Activated CD4-positive, alpha-beta T cell treated with anti-CD3 and anti-CD28 coated beads for 36 hours (primary cell): Measurements from ENCODE around the gene APBA3. TPM values are rescaled to one million over a fixed set of nuclear protein-coding genes. Genes with fewer than 3 reads are reported as not detected.

ENCODE experiments used
- ATAC-seq: fragments of 200-7000 bp; cut with Tn5 transposase; one replicate; pipeline ENCODE4 v1.10.0; 2021; ENCODE audit warnings: mild to moderate bottlenecking, moderate library complexity
- CTCF ChIA-PET: fragments of 350-600 bp; sonication (Branson Sonifier 250); formaldehyde crosslinking; loops from one replicate; lab custom pipeline; 2021; ENCODE audit warnings: antibody characterized with exemption; lab: Charles Lee
- POLR2A ChIA-PET: fragments of 350-600 bp; sonication (Branson Sonifier 250); formaldehyde crosslinking; loops from one replicate; lab custom pipeline; 2021; ENCODE audit warnings: antibody characterized with exemption, inconsistent platforms; lab: Charles Lee
- DNase-seq: peaks from one replicate; pipeline ENCODE4 v3.0.0-alpha.2; 2020
- H3K27ac Mint-ChIP-seq: one replicate; pipeline ENCODE4 v1.8.0; 2021; ENCODE audit warnings: mixed read lengths
- H3K27me3 Mint-ChIP-seq: one replicate; pipeline ENCODE4 v1.8.0; 2021; ENCODE audit warnings: mixed read lengths
- H3K36me3 Mint-ChIP-seq: one replicate; pipeline ENCODE4 v1.8.0; 2021; ENCODE audit warnings: low read depth, mixed read lengths
- H3K4me1 Mint-ChIP-seq: one replicate; pipeline ENCODE4 v1.8.0; 2021; ENCODE audit warnings: mixed read lengths
- H3K4me3 Mint-ChIP-seq: one replicate; pipeline ENCODE4 v1.8.0; 2021; ENCODE audit warnings: mild to moderate bottlenecking, moderate library complexity, mixed read lengths
- H3K9me3 Mint-ChIP-seq: one replicate; pipeline ENCODE4 v1.8.0; 2021; ENCODE audit warnings: low read depth, mixed read lengths
- intact Hi-C, 2 experiments: fragments of 100-400 bp; cut with DNase I in 1 of 2; cut with micrococcal nuclease in 1 of 2; formaldehyde crosslinking; loops; one replicate each; pipeline versions ENCODE4 v1.14.2 to v1.15.1; 2022 to 2024; cut with DNase I, micrococcal nuclease
- total RNA-seq, 2 experiments: library from RNA; stranded (reverse); gene quantifications; one replicate each; pipeline ENCODE4 v1.2.3, GENCODE V29; 2021

Gene APBA3
- total RNA-seq, 2 experiments from 2014 or later, result 29.8 to 37.1 TPM

DNA sequence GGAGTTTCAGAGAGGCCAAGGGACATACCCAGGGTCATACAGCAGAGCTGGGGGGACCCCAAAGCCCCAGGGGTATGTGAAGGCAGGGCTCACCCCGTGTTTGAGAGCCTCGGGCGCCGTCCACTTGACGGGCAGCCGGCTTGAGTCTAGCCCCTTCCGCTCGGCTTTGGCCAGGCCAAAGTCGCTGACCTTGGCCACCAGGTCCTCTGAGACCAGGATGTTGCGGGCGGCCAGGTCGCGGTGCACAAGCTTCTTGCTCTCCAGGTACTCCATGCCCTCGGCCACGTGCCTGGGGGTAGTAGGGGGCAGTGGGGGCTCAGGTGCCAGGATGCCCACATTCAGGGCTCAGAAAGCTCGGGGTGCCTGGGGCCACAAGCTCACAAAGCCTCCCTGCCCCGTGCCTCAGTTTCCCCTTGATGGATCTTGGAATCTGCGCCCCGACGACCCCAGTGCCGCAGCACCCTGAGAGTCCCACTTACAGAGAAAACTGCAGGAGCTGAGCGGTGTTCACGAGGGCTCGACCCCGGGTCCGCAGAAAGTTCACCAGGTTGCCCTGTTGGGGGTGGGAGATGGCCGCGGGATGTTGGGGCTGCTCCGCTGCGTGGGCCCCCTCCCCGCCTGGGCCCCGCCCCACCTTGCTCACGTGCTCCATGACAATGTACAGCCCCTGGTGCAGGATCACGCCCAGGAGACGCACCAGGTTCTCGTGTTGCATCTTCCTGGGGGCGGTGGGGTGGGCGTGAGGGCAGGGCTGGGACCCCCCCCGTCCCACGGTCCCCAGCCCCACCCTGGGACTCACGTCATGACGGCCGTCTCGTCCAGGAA is 17.6 kb upstream of the APBA3 start:
- no peak overlapping the region for H3K27ac Mint-ChIP-seq
- intact Hi-C loops, result no loop called here
- ChIA-PET POLR2A (no interaction called here), CTCF (interaction anchor here (1.2 kb wide), 1 partner anchor 16 kb away, joined by 3 read pairs; the partner anchor contains the start of gene MRPL54)
- DNase-seq (no peak), ATAC-seq (no peak)
- H3K9me3 Mint-ChIP-seq, result peaks cover 13% of the 10 kb centered on the region
- no peaks in the 10 kb centered on the region for H3K27me3 Mint-ChIP-seq
- H3K4me3 Mint-ChIP-seq, result no peak overlapping the region
- no peaks in the 10 kb centered on the region for H3K4me1 Mint-ChIP-seq
- peaks cover 26% of the 10 kb centered on the region for H3K36me3 Mint-ChIP-seq

DNA sequence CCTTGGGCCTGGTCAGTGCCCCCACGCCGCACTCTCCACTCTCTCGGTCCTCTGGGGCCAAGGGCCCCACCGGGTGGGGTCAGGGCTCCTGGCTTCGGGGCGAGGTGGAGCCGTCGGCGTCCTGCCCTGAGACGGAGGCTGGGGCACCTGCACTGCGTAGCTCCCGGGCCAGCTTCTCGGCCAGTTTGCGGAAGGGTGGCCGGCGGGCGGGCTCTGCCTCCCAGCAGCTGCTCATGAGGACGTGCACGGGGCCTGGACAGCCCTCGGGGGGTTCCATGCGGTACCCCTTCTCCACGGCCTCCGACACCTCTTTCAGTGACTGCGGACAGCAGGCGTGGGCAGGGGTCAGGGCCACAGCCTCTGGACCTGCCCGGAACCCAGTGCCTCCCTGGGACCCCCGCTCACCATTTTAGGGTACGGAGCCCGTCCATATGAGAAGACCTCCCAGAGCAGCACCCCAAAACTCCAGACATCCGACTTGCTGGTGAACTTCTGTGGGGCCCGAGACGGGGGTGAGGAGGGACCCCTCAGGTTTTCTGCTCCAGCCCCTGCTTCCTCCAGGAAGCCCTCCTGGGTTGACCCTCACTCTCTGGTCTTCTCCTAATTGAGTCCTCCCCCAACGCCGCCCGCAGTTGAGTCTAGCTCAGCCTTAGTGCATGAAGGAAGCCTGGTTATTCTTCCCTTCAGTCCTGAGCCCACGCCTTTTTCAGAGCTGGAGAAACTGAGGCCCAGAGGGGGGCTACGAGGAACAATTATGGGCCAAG is 16.8 kb upstream of the APBA3 start:
- Mint-ChIP-seq H3K27ac (no peak overlapping the region), H3K36me3 (peaks cover 23% of the 10 kb centered on the region), H3K4me3 (no peak overlapping the region), H3K9me3 (peaks cover 13% of the 10 kb centered on the region), H3K27me3 (no peaks in the 10 kb centered on the region), H3K4me1 (no peaks in the 10 kb centered on the region)
- no peak for DNase-seq
- POLR2A ChIA-PET, result no interaction called here
- intact Hi-C loops, result no loop called here
- CTCF ChIA-PET, result interaction anchor here (1.2 kb wide), 1 partner anchor 15 kb away, joined by 3 read pairs; the partner anchor contains the start of gene MRPL54
- ATAC-seq, result no peak

DNA sequence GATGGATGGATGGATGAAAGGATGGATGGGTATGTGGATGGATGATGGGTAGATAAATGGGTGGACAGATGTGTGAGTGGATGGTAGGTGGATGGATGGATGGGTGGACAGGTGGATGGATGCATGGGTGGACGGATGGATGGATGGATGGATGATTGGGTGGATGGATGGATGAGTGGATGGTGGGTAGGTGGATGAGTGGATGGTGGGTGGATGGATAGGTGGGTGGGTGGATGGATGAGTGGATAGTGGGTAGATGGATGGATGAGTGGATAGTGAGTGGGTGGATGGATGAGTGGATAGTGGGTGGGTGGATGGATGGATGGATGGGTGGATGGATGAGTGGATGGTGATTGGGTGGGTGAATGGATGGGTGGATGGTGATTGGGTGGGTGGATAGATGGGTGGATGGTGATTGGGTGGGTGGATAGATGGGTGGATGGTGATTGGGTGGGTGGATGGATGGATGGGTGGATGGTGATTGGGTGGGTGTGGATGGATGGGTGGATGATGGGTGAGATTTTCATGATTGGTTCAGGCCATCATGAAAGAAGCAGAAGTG is 15.1 kb upstream of the APBA3 start:
- Mint-ChIP-seq H3K9me3 (peaks cover 1% of the 10 kb centered on the region), H3K27ac (no peak overlapping the region), H3K4me3 (no peak overlapping the region), H3K36me3 (peaks cover 10% of the 10 kb centered on the region), H3K27me3 (no peaks in the 10 kb centered on the region), H3K4me1 (no peaks in the 10 kb centered on the region)
- intact Hi-C loops, result no loop called here
- ChIA-PET CTCF (no interaction called here), POLR2A (no interaction called here)
- ATAC-seq (peak; percentile 23), DNase-seq (no peak)

DNA sequence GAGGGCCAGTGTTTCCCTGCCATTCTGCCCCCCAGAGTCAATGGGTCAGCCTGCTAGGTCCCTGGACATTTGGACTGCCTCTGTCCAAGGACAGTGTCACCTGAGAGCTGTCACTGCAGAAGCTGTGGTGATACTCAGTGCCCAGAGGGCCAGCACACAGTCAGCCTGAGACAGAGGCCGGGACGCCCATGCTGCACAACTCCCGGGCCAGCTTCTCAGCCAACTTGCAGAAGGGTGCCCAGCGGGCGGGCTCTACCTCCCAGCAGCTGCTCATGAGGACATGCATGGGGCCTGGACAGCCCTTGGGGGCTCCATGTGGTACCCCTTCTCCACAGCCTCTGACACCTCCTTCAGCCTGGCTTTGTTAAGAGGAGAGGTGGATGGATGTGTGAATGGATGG is 14.3 kb upstream of the APBA3 start:
- intact Hi-C loops, result no loop called here
- Mint-ChIP-seq H3K4me1 (no peaks in the 10 kb centered on the region), H3K9me3 (no peaks in the 10 kb centered on the region), H3K27me3 (no peaks in the 10 kb centered on the region), H3K4me3 (no peak overlapping the region), H3K36me3 (peaks cover 3% of the 10 kb centered on the region), H3K27ac (no peak overlapping the region)
- CTCF ChIA-PET, result no interaction called here
- DNase-seq (no peak), ATAC-seq (no peak)
- POLR2A ChIA-PET, result no interaction called here

DNA sequence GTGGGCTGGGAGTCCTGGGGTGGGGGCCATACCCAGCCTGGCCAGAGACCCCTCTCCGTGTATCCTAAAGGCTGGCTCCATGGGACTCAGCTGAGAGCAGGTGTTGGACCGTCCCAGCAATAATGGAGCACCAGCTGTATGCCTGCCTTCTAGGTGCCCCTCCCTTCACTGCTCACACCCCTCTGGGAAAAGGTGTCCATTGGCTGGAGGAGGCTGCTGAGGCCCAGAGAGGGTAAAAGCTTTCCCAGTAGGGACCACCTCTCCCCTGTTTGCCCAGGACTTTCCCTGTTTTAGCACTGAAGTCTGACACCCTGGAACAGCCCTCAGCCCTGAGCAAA is 13.9 kb upstream of the APBA3 start:
- ChIA-PET CTCF (no interaction called here), POLR2A (no interaction called here)
- Mint-ChIP-seq H3K27me3 (no peaks in the 10 kb centered on the region), H3K36me3 (peaks cover 3% of the 10 kb centered on the region), H3K9me3 (no peaks in the 10 kb centered on the region), H3K4me3 (no peak overlapping the region), H3K27ac (no peak overlapping the region), H3K4me1 (no peaks in the 10 kb centered on the region)
- intact Hi-C loops, result no loop called here
- DNase-seq, result no peak
- ATAC-seq, result no peak

DNA sequence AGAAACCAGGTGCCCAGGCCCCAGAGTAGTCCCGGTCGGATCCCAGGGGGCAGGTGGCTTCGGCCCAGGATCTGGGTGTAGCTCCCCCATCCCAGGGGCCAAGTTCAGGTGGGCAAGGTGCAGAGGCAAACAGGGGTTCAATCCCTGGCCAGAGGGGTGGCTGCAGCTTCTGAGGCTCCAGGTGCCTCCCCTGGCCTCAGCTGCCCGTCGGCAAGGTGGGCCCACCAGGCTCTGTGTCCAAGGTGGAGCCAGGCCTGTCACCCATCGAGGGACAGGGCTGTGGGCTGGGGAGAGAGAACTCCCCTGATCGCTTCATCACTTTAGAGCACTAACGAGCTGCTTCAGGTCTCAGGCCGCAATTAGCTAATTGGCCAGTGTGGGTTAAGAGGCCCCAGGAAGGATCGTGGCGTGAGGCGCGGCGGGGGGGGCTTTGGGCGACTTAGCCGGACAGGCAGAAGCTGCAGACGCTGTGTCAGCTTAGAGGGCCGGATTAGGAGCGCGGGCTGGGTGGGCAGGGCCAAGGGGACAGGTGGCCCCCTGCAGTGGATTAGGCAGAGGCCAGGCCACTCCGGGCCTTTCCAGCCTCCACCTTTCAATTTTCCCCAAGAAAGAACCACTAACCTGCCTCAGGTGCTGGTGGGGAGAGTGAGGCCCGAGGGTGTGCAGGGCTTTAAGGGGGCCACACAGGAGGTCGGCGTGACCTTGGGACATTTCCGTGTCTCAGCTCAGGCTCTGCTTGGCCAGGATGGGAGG is 13.3 kb upstream of the APBA3 start:
- DNase-seq (no peak), ATAC-seq (no peak)
- Mint-ChIP-seq H3K36me3 (peaks cover 4% of the 10 kb centered on the region), H3K27ac (no peak overlapping the region), H3K9me3 (no peaks in the 10 kb centered on the region), H3K4me3 (no peak overlapping the region), H3K27me3 (no peaks in the 10 kb centered on the region), H3K4me1 (no peaks in the 10 kb centered on the region)
- CTCF ChIA-PET, result no interaction called here
- POLR2A ChIA-PET, result no interaction called here
- intact Hi-C loops, result no loop called here

DNA sequence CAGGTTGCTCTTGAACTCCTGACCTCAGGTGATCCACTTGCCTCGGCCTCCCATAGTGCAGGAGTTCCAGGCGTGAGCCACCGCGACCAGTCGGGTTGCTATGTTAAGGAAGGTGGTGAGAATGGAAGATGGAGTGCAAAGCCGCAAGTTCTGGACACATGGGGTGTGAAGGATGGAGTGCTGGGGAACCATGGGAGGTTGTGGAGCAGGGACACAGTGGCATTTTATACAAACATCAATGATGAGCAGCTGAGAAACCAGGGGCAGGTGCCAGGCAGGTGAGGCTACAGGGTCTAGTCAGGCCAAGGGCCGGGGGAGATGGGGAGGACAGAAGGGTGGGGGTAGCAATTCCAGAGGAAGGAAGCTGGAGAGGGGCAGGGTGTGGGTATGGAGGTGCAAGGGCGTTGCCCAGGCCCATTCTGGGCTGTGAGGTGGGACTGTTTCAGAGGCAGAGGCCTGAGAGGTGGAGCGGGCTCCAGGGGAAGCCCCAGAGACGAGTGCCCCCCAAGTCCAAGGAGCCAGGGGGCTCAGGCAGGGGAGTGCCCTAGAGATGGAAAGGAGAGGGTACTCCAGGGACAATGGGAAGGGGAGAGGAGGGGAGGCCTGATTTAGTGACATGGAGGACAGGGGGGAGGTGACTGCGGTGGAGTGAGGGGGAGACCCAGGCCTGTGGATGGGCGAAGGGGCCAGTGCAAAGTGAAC is 12.5 kb upstream of the APBA3 start:
- H3K27me3 Mint-ChIP-seq, result no peaks in the 10 kb centered on the region
- no peak for DNase-seq
- H3K4me1 Mint-ChIP-seq, result no peaks in the 10 kb centered on the region
- CTCF ChIA-PET, result no interaction called here
- peaks cover 5% of the 10 kb centered on the region for H3K36me3 Mint-ChIP-seq
- POLR2A ChIA-PET, result no interaction called here
- no peaks in the 10 kb centered on the region for H3K9me3 Mint-ChIP-seq
- H3K4me3 Mint-ChIP-seq, result no peak overlapping the region
- no peak overlapping the region for H3K27ac Mint-ChIP-seq
- intact Hi-C loops, result no loop called here
- ATAC-seq, result no peak

DNA sequence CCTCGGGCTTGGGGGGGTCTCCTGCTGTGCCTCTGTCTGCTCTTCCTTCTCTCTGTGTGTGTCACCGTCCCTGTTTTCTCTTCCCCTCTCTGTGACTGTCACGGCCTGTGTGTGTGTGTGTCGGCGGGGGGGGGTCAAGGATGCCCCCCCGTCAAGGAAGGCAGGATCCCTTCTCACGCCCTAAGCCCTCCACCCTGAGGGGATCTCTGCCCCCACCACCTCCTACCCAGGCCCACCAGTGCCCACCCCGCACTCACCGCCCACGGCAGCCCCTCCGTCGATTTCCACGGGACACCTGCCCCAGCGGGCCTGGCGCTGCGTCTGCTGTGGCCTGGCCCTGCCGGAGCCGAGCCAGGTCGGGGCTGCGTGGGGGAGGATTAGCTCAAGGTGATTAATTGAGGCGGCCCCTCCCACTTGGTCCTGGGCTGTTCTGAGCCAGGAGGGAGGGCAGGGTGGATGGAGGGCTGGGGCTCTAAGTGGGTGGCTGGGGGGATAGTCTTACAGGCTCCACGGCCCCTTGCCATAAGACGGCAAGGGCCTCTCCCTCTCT is 10.5 kb upstream of the APBA3 start, which contains the start of gene RAX2:
Gene RAX2, minus strand, starts transcription at position 323 of the 550 bp plus-strand sequence. CDS start 486 bp downstream, outside the sequence.
- H3K4me3 Mint-ChIP-seq, result no peak within 1 kb of the TSS
- DNase-seq (no peak), ATAC-seq (no peak)
- H3K36me3 Mint-ChIP-seq, result peaks cover 7% of the 10 kb centered on the region
- H3K27ac Mint-ChIP-seq, result no peak within 1 kb of the TSS
- POLR2A ChIA-PET, result no interaction called here
- H3K9me3 Mint-ChIP-seq, result no peaks in the 10 kb centered on the region
- H3K27me3 Mint-ChIP-seq, result no peaks in the 10 kb centered on the region
- no peaks in the 10 kb centered on the region for H3K4me1 Mint-ChIP-seq
- intact Hi-C loops, result no loop called here
- CTCF ChIA-PET, result no interaction called here

DNA sequence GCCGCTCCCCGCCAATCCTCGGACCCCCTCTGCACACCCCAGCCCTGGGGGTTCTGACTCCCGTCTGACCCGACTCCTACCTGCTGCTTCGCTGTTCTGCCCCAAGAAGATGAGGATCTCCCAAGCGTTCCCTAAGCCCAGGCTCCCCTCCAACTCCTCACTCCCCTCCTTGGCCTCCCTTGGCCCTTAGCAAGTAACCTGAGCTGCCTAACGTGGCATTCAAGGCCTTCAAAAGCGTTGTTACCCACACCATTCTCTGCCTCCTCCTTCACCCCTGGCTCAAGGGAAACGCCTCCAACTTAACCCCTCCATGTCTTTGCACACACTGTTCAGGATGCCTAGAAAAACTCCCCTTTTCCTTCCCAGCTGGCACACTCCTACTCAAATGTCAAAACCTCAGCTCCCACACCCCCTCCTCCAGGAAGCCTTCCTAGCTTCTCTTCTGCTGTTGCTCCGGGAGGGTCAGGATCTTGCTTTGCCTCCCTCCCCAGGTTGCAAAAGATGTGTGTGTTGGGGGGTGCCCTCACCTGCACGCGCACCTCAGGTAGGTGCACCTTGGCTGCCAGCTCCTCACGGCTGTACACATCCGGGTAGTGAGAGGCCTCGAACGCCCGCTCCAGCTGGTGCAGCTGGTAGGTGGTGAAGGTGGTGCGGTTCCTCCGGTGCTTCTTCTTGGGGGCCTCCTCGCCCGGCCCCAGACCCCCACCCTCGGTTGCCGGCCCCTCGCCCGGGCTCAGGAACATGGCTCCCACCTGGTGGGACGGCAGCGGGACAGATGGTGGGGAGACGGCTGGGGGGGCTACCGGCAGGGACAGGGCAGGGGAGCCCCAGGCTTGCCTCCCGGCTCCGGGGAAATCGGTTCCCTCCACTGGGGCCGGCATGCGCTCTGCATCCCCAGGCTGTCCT is 9.8 kb upstream of the APBA3 start:
- ChIA-PET POLR2A (no interaction called here), CTCF (interaction anchor here (0.7 kb wide), 1 partner anchor 157 kb away, joined by 3 read pairs; no protein-coding TSS in a partner anchor)
- H3K36me3 Mint-ChIP-seq, result peaks cover 13% of the 10 kb centered on the region
- peaks cover 6% of the 10 kb centered on the region for H3K4me1 Mint-ChIP-seq
- no peak for DNase-seq
- H3K4me3 Mint-ChIP-seq, result no peak overlapping the region
- no peaks in the 10 kb centered on the region for H3K27me3 Mint-ChIP-seq
- intact Hi-C loops, result no loop called here
- no peaks in the 10 kb centered on the region for H3K9me3 Mint-ChIP-seq
- no peak for ATAC-seq
- H3K27ac Mint-ChIP-seq, result no peak overlapping the region
